ENCODE measurements around the gene DEUP1. TPM values are rescaled to one million over a fixed set of nuclear protein-coding genes. Genes with fewer than 3 reads are reported as not detected.

Gene DEUP1
- total RNA-seq, 2 experiments from 2014 or later: not detected

DNA sequence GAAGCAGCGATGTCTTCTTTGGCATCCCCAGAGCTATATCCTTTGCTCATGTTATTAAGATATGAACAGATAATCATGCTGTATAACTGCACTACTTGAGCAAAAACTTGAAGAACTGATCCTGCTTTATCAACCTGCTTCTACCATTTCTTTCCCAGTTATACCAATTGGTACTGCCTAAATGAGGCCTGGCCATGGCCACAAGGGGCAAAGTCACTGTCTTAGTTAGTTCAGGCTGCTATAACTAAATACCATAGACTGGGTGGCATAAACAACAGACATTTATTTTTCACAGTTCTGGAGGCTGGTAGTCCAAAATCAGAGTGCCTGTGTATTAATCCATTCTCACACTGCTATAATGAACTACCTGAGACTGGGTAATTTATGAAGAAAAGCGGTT, 37.5 kb downstream of the DEUP1 start:
- no peaks in the 10 kb centered on the region for H3K27me3 Mint-ChIP-seq
- Histone ChIP-seq H3K36me3 (ENCODE audit: insufficient read depth, low read length) (no peaks in the 10 kb centered on the region), H3K4me3 (ENCODE audit: low read length) (no peak overlapping the region), H3K9me3 (ENCODE audit: control insufficient read depth in 1 of 2, insufficient read depth in 1 of 2, low read length in 2 of 2) (peaks cover 0 to 4% of the 10 kb centered on the region in 2 experiments), H3K27ac (ENCODE audit: low read depth in 1 of 2, low read length in 2 of 2) (no peak overlapping the region), H3K4me1 (ENCODE audit: insufficient read depth, low read length) (no peaks in the 10 kb centered on the region), H3K27me3 (ENCODE audit: control insufficient read depth in 1 of 2, insufficient read depth in 2 of 2, low read length in 2 of 2) (no peaks in the 10 kb centered on the region)
- no peaks in the 10 kb centered on the region for H3K4me1 Mint-ChIP-seq (ENCODE audit: low read depth)
- H3K27ac Mint-ChIP-seq: no peak overlapping the region
- H3K4me3 Mint-ChIP-seq: no peak overlapping the region
- ATAC-seq (ENCODE audit: poor library complexity): no peak
- no peaks in the 10 kb centered on the region for H3K36me3 Mint-ChIP-seq (ENCODE audit: low read depth)
- intact Hi-C loops (cut with DNase I, micrococcal nuclease): no loop called here
- DNase-seq: no peak
- H3K9me3 Mint-ChIP-seq: peaks cover 2% of the 10 kb centered on the region
- POLR2A ChIA-PET: no interaction called here
- CTCF ChIA-PET: no interaction called here
- TF ChIP-seq, protein P1, sequence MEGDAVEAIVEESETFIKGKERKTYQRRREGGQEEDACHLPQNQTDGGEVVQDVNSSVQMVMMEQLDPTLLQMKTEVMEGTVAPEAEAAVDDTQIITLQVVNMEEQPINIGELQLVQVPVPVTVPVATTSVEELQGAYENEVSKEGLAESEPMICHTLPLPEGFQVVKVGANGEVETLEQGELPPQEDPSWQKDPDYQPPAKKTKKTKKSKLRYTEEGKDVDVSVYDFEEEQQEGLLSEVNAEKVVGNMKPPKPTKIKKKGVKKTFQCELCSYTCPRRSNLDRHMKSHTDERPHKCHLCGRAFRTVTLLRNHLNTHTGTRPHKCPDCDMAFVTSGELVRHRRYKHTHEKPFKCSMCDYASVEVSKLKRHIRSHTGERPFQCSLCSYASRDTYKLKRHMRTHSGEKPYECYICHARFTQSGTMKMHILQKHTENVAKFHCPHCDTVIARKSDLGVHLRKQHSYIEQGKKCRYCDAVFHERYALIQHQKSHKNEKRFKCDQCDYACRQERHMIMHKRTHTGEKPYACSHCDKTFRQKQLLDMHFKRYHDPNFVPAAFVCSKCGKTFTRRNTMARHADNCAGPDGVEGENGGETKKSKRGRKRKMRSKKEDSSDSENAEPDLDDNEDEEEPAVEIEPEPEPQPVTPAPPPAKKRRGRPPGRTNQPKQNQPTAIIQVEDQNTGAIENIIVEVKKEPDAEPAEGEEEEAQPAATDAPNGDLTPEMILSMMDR (IDR thresholded peaks at IDR 0.05): no peak

DNA sequence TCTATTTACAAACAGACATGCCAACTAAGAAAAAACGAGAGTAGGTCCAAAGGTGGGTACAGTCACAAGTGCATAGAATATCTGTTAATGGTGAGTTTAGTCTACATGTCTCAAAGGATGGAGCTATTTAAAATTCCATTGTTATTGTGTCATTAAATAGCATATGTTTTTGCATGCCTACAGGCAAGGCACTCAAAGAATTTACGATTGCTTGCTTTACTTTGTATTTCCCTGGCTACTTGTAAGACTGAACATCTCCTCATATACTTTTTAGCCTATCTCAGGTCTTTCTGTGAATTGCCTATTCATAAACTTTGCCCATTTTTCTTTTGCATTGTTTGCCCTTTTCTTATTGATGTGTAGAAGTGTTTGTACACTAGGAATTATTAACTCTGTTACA, 39.7 kb downstream of the DEUP1 start:
- peaks cover 2% of the 10 kb centered on the region for H3K9me3 Mint-ChIP-seq
- no peaks in the 10 kb centered on the region for H3K36me3 Mint-ChIP-seq (ENCODE audit: low read depth)
- Histone ChIP-seq H3K36me3 (ENCODE audit: insufficient read depth, low read length) (no peaks in the 10 kb centered on the region), H3K27ac (ENCODE audit: low read depth in 1 of 2, low read length in 2 of 2) (no peak overlapping the region), H3K4me3 (ENCODE audit: low read length) (no peak overlapping the region), H3K27me3 (ENCODE audit: control insufficient read depth in 1 of 2, insufficient read depth in 2 of 2, low read length in 2 of 2) (no peaks in the 10 kb centered on the region), H3K4me1 (ENCODE audit: insufficient read depth, low read length) (no peaks in the 10 kb centered on the region), H3K9me3 (ENCODE audit: control insufficient read depth in 1 of 2, insufficient read depth in 1 of 2, low read length in 2 of 2) (peaks cover 0 to 4% of the 10 kb centered on the region in 2 experiments)
- intact Hi-C loops (cut with DNase I, micrococcal nuclease): no loop called here
- H3K4me3 Mint-ChIP-seq: no peak overlapping the region
- peaks cover 6% of the 10 kb centered on the region for H3K27me3 Mint-ChIP-seq
- DNase-seq: no peak
- ChIA-PET CTCF (no interaction called here), POLR2A (no interaction called here)
- H3K4me1 Mint-ChIP-seq (ENCODE audit: low read depth): no peaks in the 10 kb centered on the region
- no peak for ATAC-seq (ENCODE audit: poor library complexity)
- TF ChIP-seq, protein P1 (IDR thresholded peaks at IDR 0.05): no peak
- no peak overlapping the region for H3K27ac Mint-ChIP-seq

DNA sequence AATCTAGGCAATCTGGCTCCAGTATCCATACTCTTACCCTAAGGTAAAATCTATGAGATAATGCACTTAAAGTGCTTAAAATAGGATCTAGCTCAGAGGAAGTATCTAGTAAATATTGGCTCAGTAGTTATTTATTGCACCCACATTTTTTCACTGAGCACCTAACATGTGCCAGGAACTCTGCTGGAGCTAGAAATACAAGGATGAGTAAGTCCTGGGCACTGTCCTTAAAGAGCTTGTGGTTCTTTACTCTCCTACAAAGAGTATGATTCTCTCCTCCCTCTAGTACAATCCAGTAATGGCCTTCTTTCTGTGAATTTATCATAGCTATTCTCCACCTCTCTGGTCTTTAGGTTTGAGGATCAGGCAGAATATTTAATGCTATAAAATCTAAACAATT, 59.2 kb downstream of the DEUP1 start:
- Histone ChIP-seq H3K4me1 (ENCODE audit: insufficient read depth, low read length) (no peaks in the 10 kb centered on the region), H3K9me3 (ENCODE audit: control insufficient read depth in 1 of 2, insufficient read depth in 1 of 2, low read length in 2 of 2) (no peaks in the 10 kb centered on the region), H3K4me3 (ENCODE audit: low read length) (no peak overlapping the region), H3K27ac (ENCODE audit: low read depth in 1 of 2, low read length in 2 of 2) (no peak overlapping the region), H3K36me3 (ENCODE audit: insufficient read depth, low read length) (no peaks in the 10 kb centered on the region), H3K27me3 (ENCODE audit: control insufficient read depth in 1 of 2, insufficient read depth in 2 of 2, low read length in 2 of 2) (peaks cover 0 to 3% of the 10 kb centered on the region in 2 experiments)
- DNase-seq: no peak
- H3K4me3 Mint-ChIP-seq: no peak overlapping the region
- CTCF ChIA-PET: no interaction called here
- H3K36me3 Mint-ChIP-seq (ENCODE audit: low read depth): no peaks in the 10 kb centered on the region
- no peaks in the 10 kb centered on the region for H3K9me3 Mint-ChIP-seq
- intact Hi-C loops (cut with DNase I, micrococcal nuclease): no loop called here
- no peaks in the 10 kb centered on the region for H3K4me1 Mint-ChIP-seq (ENCODE audit: low read depth)
- no peak overlapping the region for H3K27ac Mint-ChIP-seq
- POLR2A ChIA-PET: no interaction called here
- H3K27me3 Mint-ChIP-seq: peaks cover 7% of the 10 kb centered on the region
- TF ChIP-seq, protein P1 (IDR thresholded peaks at IDR 0.05): no peak
- ATAC-seq (ENCODE audit: poor library complexity): no peak

Measured in CD4-positive, alpha-beta T cell (primary cell).